HAP-1 (cell line): ENCODE results near the gene KRTAP12-1.
"Not testable (repeated sequence)": the region's sequence is repeated elsewhere in the genome, so short reads cannot be mapped to it uniquely, and the experiment has no call there.

Experiments used
- DNase-seq, 2 experiments: peaks; one replicate each; pipeline ENCODE4 v3.0.0-alpha.2; 2016 to 2020; ENCODE audit warnings: low spot score in 2 of 2
- H3K27me3 ChIP-seq: fragments of 250-450 bp; sonication (Bioruptor Pico); 2 replicates; pipeline ENCODE4 v1.5.1; 2020; ENCODE audit warnings: low read depth, mild to moderate bottlenecking, moderate library complexity
- H3K36me3 ChIP-seq: fragments of 250-450 bp; sonication (Bioruptor Pico); replicated peaks from 2 replicates; pipeline ENCODE4 v1.5.1; 2020; ENCODE audit warnings: mild to moderate bottlenecking
- H3K4me1 ChIP-seq: fragments of 250-450 bp; sonication (Bioruptor Pico); 2 replicates; pipeline ENCODE4 v1.5.1; 2020; ENCODE audit warnings: mild to moderate bottlenecking
- H3K4me3 ChIP-seq: fragments of 250-450 bp; sonication (Bioruptor Pico); 2 replicates; pipeline ENCODE4 v1.5.1; 2020; ENCODE audit warnings: mild to moderate bottlenecking, moderate library complexity
- H3K9me3 ChIP-seq: fragments of 250-450 bp; sonication (Bioruptor Pico); 2 replicates; pipeline ENCODE4 v1.5.1; 2020; ENCODE audit warnings: mild to moderate bottlenecking, moderate library complexity
- in situ Hi-C: fragments of 300-500 bp; cut with MboI; formaldehyde crosslinking; loops from 3 replicates; pipeline ENCODE4 v1.14.3; 2020; ENCODE audit warnings: low sequenced_read_pairs, inconsistent platforms, mixed read lengths

KRTAP12-1 gene

DNA sequence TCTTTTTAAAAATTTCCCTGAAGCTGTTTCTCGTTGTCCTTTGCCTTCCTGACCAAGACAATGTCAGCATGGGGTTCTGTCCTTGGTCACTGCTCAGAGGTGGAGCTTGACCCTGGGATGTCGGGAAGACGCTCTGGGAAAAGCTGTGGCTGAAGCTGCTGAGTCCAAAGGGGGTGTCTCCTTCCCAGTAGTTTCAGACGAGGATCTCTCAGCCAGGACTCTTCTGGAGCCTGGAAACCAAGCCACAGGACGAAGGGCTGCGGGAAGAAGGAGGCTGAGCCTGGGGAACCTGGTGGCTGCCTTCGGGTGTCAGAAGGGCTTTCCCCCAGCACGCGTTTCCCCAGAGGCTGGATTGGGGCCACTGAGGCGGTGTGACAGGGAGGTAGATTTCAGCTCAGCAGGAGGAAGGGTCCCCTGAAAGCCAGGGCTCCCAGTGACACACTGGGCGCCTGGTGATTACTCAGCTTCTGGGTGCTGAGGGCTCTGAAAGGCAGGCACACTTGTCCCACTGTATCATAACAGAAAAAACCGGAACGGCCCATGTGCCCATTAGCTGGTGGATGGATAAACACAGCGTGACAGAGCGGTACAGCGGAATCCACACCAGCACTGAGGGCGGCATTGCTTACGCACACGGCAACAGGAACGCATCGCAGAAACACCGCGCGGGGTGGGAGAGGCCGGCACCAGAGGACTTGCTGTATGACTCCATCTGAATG lies 5.0 kb upstream of the KRTAP12-1 start:
- H3K4me1 ChIP-seq, result no peaks in the 10 kb centered on the region
- no peak for DNase-seq
- H3K9me3 ChIP-seq, result no peaks in the 10 kb centered on the region
- H3K27me3 ChIP-seq, result no peaks in the 10 kb centered on the region
- in situ Hi-C loops, result no loop called here
- no peak overlapping the region for H3K4me3 ChIP-seq
- no peaks in the 10 kb centered on the region for H3K36me3 ChIP-seq

GRCh38 chr21:44686000-44686781 lies 4.2 kb upstream of the KRTAP12-1 start:
- Histone ChIP-seq H3K4me1 (no peaks in the 10 kb centered on the region), H3K4me3 (no peak overlapping the region), H3K27me3 (no peaks in the 10 kb centered on the region), H3K36me3 (no peaks in the 10 kb centered on the region), H3K9me3 (no peaks in the 10 kb centered on the region)
- DNase-seq, result no peak
- in situ Hi-C loops, result no loop called here

- H3K36me3 ChIP-seq, result not testable (repeated sequence)
Observed at GRCh38 chr21:44685050-44685449, 3.1 kb upstream of the KRTAP12-1 start.

GRCh38 chr21:44684483-44684882 lies 2.5 kb upstream of the KRTAP12-1 start:
- Histone ChIP-seq H3K9me3 (no peaks in the 10 kb centered on the region), H3K27me3 (0 out of 2 replicates have a peak, but pooled peaks cover 4% of the 10 kb centered on the region), H3K36me3 (no peaks in the 10 kb centered on the region), H3K4me3 (no peak overlapping the region), H3K4me1 (no peaks in the 10 kb centered on the region)
- in situ Hi-C loops, result no loop called here
- DNase-seq, result no peak

More at GRCh38 chr21:44685050-44685449, 3.1 kb upstream of the KRTAP12-1 start:
- H3K9me3 ChIP-seq, H3K4me1 ChIP-seq, in situ Hi-C loops, H3K27me3 ChIP-seq, DNase-seq, H3K4me3 ChIP-seq: not testable (repeated sequence)

DNA sequence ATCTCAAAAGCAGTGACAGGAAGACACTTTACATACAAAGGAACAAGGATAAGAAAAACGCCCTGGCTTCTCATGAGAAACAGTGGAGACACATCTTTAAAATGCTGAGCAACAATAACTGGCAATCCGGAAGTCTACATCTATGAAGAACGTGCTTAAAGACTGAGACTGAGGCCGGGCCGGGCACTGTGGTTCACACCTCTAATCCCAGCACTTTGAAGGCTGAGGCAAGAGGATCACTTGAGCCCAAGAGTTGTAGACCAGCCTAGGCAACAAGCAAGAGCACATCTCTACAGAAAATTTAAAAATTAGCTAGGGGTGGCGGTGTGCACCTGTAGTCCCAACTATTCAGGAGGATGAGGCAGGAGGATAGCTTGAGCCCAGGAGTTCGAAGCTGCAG lies 2.1 kb upstream of the KRTAP12-1 start:
- Histone ChIP-seq H3K4me3 (no peak overlapping the region), H3K9me3 (no peaks in the 10 kb centered on the region), H3K27me3 (0 out of 2 replicates have a peak, but pooled peaks cover 4% of the 10 kb centered on the region), H3K36me3 (no peaks in the 10 kb centered on the region), H3K4me1 (no peaks in the 10 kb centered on the region)
- no peak for DNase-seq
- in situ Hi-C loops, result no loop called here

- Histone ChIP-seq H3K4me1 (no peaks in the 10 kb centered on the region), H3K9me3 (no peaks in the 10 kb centered on the region), H3K27me3 (0 out of 2 replicates have a peak, but pooled peaks cover 4% of the 10 kb centered on the region), H3K4me3 (no peak overlapping the region), H3K36me3 (no peaks in the 10 kb centered on the region)
- in situ Hi-C loops, result no loop called here
- DNase-seq, result no peak
Observed at GRCh38 chr21:44682580-44683151, 703 bp upstream of the KRTAP12-1 start.

DNA sequence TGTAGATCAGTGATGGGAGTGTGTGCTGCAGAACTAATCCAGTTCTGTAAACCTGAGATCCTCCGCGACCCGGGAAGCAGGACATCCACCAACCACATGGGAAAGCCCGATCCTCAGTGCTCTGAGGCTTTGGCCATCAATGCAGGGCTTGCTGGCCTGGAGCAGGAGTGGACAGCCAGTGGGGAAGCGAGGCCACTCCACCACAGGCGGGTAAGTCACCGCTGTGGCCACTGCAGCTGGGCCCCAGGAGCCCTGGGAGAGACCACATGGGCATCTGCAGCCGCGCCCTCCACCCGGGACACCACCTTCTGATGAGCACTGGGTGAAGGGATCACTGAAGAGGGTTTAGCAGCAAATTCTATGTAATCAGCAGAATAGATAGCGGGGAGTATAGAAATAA lies 811 bp downstream of the KRTAP12-1 start:
- Histone ChIP-seq H3K9me3 (no peaks in the 10 kb centered on the region), H3K27me3 (peaks cover 10% of the 10 kb centered on the region; the same call in 1 of the 2 replicates), H3K36me3 (no peaks in the 10 kb centered on the region), H3K4me1 (no peaks in the 10 kb centered on the region), H3K4me3 (no peak overlapping the region)
- no peak for DNase-seq
- in situ Hi-C loops, result no loop called here

- in situ Hi-C loops, result no loop called here
- H3K27me3 ChIP-seq, result peaks cover 16% of the 10 kb centered on the region; the same call in 1 of the 2 replicates
- DNase-seq, result no peak
- H3K9me3 ChIP-seq, result peaks cover 3% of the 10 kb centered on the region; the same call in 1 of the 2 replicates
- H3K36me3 ChIP-seq, result no peaks in the 10 kb centered on the region
- no peak overlapping the region for H3K4me3 ChIP-seq
- no peaks in the 10 kb centered on the region for H3K4me1 ChIP-seq
Observed at GRCh38 chr21:44677881-44678280, 4.1 kb downstream of the KRTAP12-1 start.

DNA sequence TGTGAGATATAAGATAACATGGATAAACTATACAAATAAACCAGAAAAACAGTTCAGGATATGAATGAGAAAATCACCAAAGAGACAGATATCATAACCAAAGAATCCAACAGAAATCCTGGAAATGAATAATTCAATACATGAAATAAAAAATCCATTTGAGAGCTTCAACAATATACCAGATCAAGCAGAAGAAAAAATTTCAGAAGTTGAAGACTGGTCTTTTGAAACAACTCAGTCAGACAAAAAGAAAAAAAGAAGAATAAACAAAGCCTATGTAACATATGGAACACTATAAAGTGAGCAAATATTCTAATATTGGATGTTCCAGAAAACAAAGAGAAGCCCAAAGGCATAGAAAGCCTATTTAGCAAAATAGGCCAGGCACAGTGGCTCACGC lies 10.1 kb downstream of the KRTAP12-1 start:
- Histone ChIP-seq H3K9me3 (peaks cover 6% of the 10 kb centered on the region; the same call in 1 of the 2 replicates), H3K4me3 (no peak overlapping the region), H3K27me3 (peaks cover 14% of the 10 kb centered on the region; the same call in 1 of the 2 replicates), H3K4me1 (no peaks in the 10 kb centered on the region), H3K36me3 (no peaks in the 10 kb centered on the region)
- in situ Hi-C loops, result no loop called here
- no peak for DNase-seq

DNA sequence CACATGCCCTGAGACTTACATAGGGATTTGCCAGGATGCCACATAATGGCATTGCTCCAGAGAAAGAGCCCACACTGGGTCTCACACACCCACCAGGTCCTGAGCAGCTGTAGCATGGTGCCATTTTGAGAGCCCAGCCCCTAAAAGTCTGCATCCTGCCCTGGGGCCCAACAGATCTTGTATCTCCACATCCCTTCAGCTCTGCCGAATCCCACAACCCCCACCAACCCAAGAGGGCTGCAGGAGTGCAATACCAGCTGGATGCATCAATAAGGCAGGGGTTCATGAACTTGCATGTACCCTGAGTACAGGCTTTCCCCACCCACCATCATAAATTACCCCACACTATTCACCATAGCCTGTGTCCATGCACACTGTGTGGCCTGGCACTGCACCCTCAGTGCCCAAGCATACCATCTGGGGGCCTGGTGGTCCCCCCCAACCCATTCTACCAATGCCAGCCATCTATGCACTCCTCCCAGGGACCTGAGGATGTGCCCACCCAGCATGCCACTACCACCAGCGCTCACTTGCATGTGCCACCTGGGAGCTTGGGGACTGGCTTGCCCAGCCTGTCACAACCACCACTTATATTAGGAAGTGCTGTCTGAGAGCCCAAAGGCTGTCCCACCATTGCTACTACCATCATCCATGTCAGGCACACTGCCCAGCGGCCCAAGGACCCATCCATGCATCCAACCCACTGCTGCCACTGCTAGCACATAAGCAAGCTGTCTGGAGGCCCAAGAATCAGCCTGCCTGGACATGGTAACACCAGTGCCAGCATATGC lies 11.1 kb downstream of the KRTAP12-1 start:
- DNase-seq, result no peak
- H3K9me3 ChIP-seq, result peaks cover 6% of the 10 kb centered on the region; the same call in 1 of the 2 replicates
- H3K4me3 ChIP-seq, result no peak overlapping the region
- in situ Hi-C loops, result no loop called here
- H3K36me3 ChIP-seq, result no peaks in the 10 kb centered on the region
- H3K4me1 ChIP-seq, result no peaks in the 10 kb centered on the region
- peaks cover 7% of the 10 kb centered on the region; the same call in 1 of the 2 replicates for H3K27me3 ChIP-seq

DNA sequence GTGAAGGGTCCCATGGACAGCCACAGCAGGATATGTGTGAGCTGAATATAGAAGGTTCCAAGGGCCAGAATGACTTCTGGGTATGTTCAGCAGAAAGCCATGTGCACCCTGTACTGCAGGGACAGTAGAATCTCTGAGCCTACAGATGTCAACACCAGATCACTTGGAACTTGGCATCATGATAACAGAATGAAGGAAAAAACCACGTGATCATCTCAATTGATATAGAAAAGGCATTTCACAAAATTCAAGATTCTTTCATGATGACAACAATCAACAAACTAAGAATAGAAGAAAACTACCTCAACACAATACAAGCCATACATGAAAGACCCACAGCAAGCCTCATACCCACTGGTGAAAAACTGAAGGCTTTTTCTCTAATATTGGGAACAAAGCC lies 14.4 kb downstream of the KRTAP12-1 start:
- Histone ChIP-seq H3K9me3 (0 out of 2 replicates have a peak, but pooled peaks cover under 1% of the 10 kb centered on the region), H3K27me3 (0 out of 2 replicates have a peak, but pooled peaks cover 2% of the 10 kb centered on the region), H3K4me3 (no peak overlapping the region), H3K36me3 (no peaks in the 10 kb centered on the region), H3K4me1 (no peaks in the 10 kb centered on the region)
- DNase-seq, result no peak
- in situ Hi-C loops, result no loop called here

DNA sequence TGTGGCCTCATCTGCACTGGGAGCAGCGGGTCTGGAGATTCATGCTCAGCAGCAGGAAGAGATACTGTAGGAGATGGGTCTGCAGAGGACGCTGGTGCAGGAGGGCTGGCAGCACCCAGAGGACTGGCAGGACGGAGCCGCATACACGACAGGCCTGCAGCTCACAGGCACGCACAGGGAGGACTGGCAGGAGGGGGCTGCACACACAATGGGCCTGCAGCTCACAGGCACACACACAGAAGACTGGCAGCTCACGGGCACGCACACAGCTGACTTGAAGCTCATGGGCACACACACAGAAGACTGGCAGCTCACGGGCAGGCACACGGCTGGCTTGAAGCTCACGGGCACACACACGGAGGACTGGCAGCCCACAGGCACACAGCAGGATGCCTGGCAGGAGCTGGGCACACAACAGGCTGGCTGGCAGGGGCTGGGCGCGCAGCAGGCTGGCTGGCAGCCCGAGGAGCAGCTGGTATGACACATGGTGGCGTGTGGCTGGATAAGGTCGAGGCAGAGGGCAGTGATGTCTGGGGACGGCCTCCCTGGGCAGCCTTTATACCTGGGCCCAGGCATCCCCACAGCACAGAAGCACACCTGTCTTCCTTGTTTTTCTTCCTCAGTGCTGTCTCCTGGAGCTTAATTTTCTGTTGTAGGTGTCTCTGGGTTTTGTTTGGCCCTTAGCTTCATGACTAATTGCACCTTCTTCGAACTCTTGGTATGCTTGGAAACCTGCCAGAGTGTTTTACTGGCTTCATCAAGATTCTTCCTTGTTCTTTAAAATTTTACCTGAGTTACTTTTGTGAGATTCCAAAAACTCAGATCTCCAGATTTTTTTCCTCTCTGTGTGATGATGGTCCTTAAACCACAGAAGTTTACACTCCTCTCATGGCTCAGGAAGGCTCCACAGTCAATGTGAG lies 15.3 kb downstream of the KRTAP12-1 start, which contains the start of gene KRTAP12-2:
KRTAP12-2 (minus strand) TSS at position 527 of the 920 bp plus-strand sequence; CDS start at position 486, 41 bp downstream.
- Histone ChIP-seq H3K27me3 (0 out of 2 replicates have a peak, but pooled peaks cover 1% of the 10 kb centered on the region), H3K4me1 (no peaks in the 10 kb centered on the region), H3K4me3 (no peak within 1 kb of the TSS), H3K36me3 (no peaks in the 10 kb centered on the region), H3K9me3 (no peaks in the 10 kb centered on the region)
- no peak for DNase-seq
- in situ Hi-C loops, result no loop called here
